Adrenal gland (tissue), 12 donors: ENCODE results near the gene PLA2G2E. TPM values are rescaled to one million over a fixed set of nuclear protein-coding genes. Genes with fewer than 3 reads are reported as not detected.

Source experiments
- DNase-seq, 7 donors: peaks; one replicate each; pipeline ENCODE4 v3.0.0-alpha.2; 2019 to 2020
- H3K27ac ChIP-seq, 5 donors: fragments of 200-600 bp; sonication (generic) in 4 of 5; 1 replicate in 3 of 5; 2 replicates in 2 of 5; pipeline versions ENCODE4 v1.5.1 to v1.8.0; 2016 to 2020; ENCODE audit warnings: mild to moderate bottlenecking in 1 of 5
- H3K27me3 ChIP-seq: fragments of 200-600 bp; 2 replicates; pipeline ENCODE4 v1.8.0; 2021
- H3K36me3 ChIP-seq, 2 donors: fragments of 200-600 bp; replicated peaks in 1 of 2; 1 replicate in 1 of 2; 2 replicates in 1 of 2; pipeline versions ENCODE4 v1.5.1 to v1.8.0; 2018 to 2022
- H3K4me1 ChIP-seq, 2 donors: fragments of 200-600 bp; replicated peaks in 1 of 2; 1 replicate in 1 of 2; 2 replicates in 1 of 2; pipeline versions ENCODE4 v1.5.1 to v1.8.0; 2018 to 2021
- H3K4me3 ChIP-seq, 4 donors: fragments of 200-600 bp; sonication (generic) in 3 of 4; one replicate each; pipeline ENCODE4 v1.5.1; 2016 to 2018
- H3K9me3 ChIP-seq, 3 donors: fragments of 200-600 bp; sonication (generic) in 1 of 3; replicated peaks in 1 of 3; 1 replicate in 2 of 3; 2 replicates in 1 of 3; pipeline versions ENCODE4 v1.5.1 to v1.8.0; 2016 to 2021
- POLR2A ChIP-seq, 2 donors: fragments of 450-650 bp; IDR thresholded peaks; one replicate each; pipeline ENCODE4 v1.6.1; 2017; ENCODE audit warnings: antibody characterized with exemption in 2 of 2, mild to moderate bottlenecking in 2 of 2, moderate library complexity in 1 of 2
- WGBS, 4 donors: extraction: QIAGEN DNeasy Blood & Tissue Kit in 2 of 4; methylation state at CpG; one replicate each; pipeline versions ENCODE4 v1.1.5 to v1.1.7; 2013 to 2017; 5-methylcytosine and 5-hydroxymethylcytosine counted together
- intact Hi-C, 2 donors: fragments of 100-400 bp; cut with DNase I; formaldehyde crosslinking; loops; one replicate each; pipeline versions ENCODE4 v1.14.1 to v1.15.0; 2022 to 2023
- polyA plus RNA-seq, 3 donors: library from polyadenylated mRNA; stranded (reverse); fragments of 200-250 nt in 2 of 3; fragments of 350-450 nt in 1 of 3; fragmentation: Illumina TruSeq in 1 of 3; extraction: RNeasy Lipid Tissue Mini Kit (QIAGEN cat#74804) in 1 of 3; gene quantifications; one replicate each; pipeline ENCODE4 v1.2.3, GENCODE V29; 2013 to 2014
- total RNA-seq, 9 donors: library from RNA; depleted of rRNA in 4 of 9; stranded (reverse); fragments of >200 nt in 4 of 9; fragments of 120-200 nt in 1 of 9; fragmentation: NEBNext Ultra II Directional in 1 of 9; extraction: Animal tissue kit (Norgen Biotek cat#: 25700) in 1 of 9; gene quantifications; one replicate each; pipeline versions ENCODE4 v1.1.0 to v1.2.4, GENCODE V29; 2013 to 2023
- TF ChIP-seq, protein P1 (sequence below), 6 experiments: fragments of 450-650 bp in 4 of 6; fragments of 200-600 bp in 2 of 6; sonication (generic) in 1 of 6; IDR thresholded peaks; 1 replicate in 5 of 6; 2 replicates in 1 of 6; pipeline versions ENCODE4 v1.5.1 to v1.8.0; 2016 to 2021; ENCODE audit warnings: antibody characterized with exemption in 6 of 6, mild to moderate bottlenecking in 2 of 6, moderate library complexity in 1 of 6
- donor health status: healthy with polysubstance abuse.
- donor health status: Bipolar disorder and iron deficiency.
- donor health status: DM: yes; HTN: yes; CAD: no.
- donor health status: DM: no; HTN: no; CAD: no.
- donor health status: DM: no; HTN: no; CAD: no.
- donor health status: DM: yes; HTN: yes; CAD: no.

The PLA2G2E gene
- total and polyA plus RNA-seq, 12 donors: not detected

DNA sequence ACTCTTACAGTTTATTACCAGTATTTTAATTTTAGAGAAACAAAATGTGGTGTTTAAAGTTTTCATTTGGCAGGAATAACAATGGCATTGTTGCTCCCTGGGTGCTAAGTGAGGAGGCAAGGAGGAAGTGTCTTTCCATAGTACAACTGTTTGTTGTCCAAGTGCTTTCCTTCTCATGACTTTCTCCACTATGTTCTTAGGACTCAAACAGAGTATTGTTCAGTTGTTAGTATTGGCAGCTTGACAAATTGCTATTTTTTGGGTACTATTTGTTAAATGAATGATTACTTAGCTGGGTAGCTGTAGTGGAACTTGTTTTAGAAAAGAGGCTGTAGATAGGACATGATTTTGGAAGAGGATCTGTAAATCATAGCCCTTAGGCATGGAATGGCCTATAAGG, 33.8 kb downstream of the PLA2G2E start:
- Histone ChIP-seq H3K4me1 (peaks cover 0 to 27% of the 10 kb centered on the region in 2 donors), H3K27me3 (no peaks in the 10 kb centered on the region), H3K4me3 (no peak overlapping the region), H3K36me3 (peaks cover 0 to 16% of the 10 kb centered on the region in 2 donors), H3K9me3 (no peaks in the 10 kb centered on the region), H3K27ac (no peak overlapping the region)
- no peak for TF ChIP-seq POLR2A (IDR thresholded peaks at IDR 0.05)
- intact Hi-C loops: no loop called here
- DNase-seq: no peak

DNA sequence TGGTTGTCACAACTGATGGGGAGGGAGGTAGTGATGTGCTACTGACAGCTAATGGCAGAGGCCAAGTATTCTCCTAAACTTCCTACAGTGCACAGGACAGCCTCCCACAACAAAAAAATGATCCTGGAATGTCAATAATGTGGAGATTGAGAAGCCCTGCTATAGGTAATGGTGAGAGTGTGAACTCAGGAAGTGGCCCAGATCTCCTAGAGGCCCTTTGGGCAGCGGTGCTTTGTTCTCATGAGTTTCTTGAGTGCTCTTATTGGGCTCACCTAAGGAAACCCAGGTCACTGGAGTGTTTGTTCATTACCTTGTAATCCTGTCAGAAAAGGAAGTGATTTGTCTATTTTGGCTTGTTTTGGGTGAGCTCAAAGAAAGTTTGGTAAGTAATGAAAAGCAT, 35.3 kb downstream of the PLA2G2E start:
- DNase-seq: no peak
- intact Hi-C loops: no loop called here
- 84 to 100% (median 88%) methylated on average over 1 of the region's 1 CpG for WGBS, 4 donors
- Histone ChIP-seq H3K4me1 (peaks cover 3 to 29% of the 10 kb centered on the region in 2 donors), H3K27me3 (no peaks in the 10 kb centered on the region), H3K36me3 (peaks cover 0 to under 1% of the 10 kb centered on the region in 2 donors), H3K27ac (no peak overlapping the region), H3K9me3 (no peaks in the 10 kb centered on the region), H3K4me3 (no peak overlapping the region)
- no peak for TF ChIP-seq POLR2A (IDR thresholded peaks at IDR 0.05)
- TF ChIP-seq, protein P1, sequence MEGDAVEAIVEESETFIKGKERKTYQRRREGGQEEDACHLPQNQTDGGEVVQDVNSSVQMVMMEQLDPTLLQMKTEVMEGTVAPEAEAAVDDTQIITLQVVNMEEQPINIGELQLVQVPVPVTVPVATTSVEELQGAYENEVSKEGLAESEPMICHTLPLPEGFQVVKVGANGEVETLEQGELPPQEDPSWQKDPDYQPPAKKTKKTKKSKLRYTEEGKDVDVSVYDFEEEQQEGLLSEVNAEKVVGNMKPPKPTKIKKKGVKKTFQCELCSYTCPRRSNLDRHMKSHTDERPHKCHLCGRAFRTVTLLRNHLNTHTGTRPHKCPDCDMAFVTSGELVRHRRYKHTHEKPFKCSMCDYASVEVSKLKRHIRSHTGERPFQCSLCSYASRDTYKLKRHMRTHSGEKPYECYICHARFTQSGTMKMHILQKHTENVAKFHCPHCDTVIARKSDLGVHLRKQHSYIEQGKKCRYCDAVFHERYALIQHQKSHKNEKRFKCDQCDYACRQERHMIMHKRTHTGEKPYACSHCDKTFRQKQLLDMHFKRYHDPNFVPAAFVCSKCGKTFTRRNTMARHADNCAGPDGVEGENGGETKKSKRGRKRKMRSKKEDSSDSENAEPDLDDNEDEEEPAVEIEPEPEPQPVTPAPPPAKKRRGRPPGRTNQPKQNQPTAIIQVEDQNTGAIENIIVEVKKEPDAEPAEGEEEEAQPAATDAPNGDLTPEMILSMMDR (IDR thresholded peaks at IDR 0.05): no peak

GRCh38 chr1:19885821-19886220, 37.6 kb downstream of the PLA2G2E start:
- H3K4me1 ChIP-seq: peaks cover 6 to 29% of the 10 kb centered on the region in 2 donors
- no peak for DNase-seq
- TF ChIP-seq, protein P1 (IDR thresholded peaks at IDR 0.05): no peak
- TF ChIP-seq POLR2A (IDR thresholded peaks at IDR 0.05): no peak
- no peaks in the 10 kb centered on the region for H3K9me3 ChIP-seq
- no peaks in the 10 kb centered on the region for H3K36me3 ChIP-seq
- intact Hi-C loops: no loop called here
- H3K27me3 ChIP-seq: no peaks in the 10 kb centered on the region
- no peak overlapping the region for H3K4me3 ChIP-seq
- H3K27ac ChIP-seq: no peak overlapping the region
- 70 to 74% (median 74%) methylated on average over 2 of the region's 2 CpGs for WGBS, 4 donors

DNA sequence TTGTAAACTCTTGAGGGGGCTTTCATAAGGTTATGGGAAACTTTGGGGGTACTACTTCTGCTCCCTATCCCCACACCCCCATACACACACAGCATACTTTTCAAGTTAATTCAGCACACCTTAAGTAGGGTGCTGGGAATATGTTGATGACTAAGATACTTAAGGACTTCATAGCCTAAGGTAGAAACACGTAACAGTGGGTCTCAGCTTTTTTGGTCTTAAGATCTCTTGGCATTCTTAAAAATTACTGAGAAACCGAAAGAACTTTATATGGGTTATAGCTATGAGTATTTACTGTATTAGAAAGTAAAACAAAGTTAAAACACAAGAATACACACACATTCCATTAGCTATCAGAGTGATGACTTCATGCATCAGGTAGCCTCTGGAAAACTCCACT, 39.1 kb downstream of the PLA2G2E start:
- peaks cover 6 to 23% of the 10 kb centered on the region in 2 donors for H3K4me1 ChIP-seq
- no peak overlapping the region for H3K4me3 ChIP-seq
- WGBS, 4 donors: 89 to 93% (median 90%) methylated on average over 2 of the region's 2 CpGs
- H3K9me3 ChIP-seq: no peaks in the 10 kb centered on the region
- H3K27me3 ChIP-seq: no peaks in the 10 kb centered on the region
- no peak overlapping the region for H3K27ac ChIP-seq
- intact Hi-C loops: no loop called here
- H3K36me3 ChIP-seq: no peaks in the 10 kb centered on the region
- TF ChIP-seq, protein P1 (IDR thresholded peaks at IDR 0.05): no peak
- TF ChIP-seq POLR2A (IDR thresholded peaks at IDR 0.05): no peak
- no peak for DNase-seq
